GM12878 (cell line): ENCODE measurements around the gene MAML3.

ENCODE experiments used
- ASH2L ChIP-seq: fragments of 300-600, 200-600 bp; sonication (generic); IDR thresholded peaks from 2 replicates; pipeline ENCODE4 v1.6.1; 2017; ENCODE audit warnings: low read depth, mild to moderate bottlenecking, borderline replicate concordance
- ATF7 ChIP-seq: fragments of 450-650 bp; IDR thresholded peaks from 2 replicates; pipeline ENCODE4 v1.6.1; 2016; ENCODE audit warnings: low read depth, mild to moderate bottlenecking
- CTCF ChIP-seq, 3 experiments: IDR thresholded peaks in 2 of 3; conservative IDR thresholded peaks in 1 of 3; 2 replicates each; pipeline ENCODE4 v1.5.1; 2011; ENCODE audit warnings: low read depth in 3 of 3, low read length in 3 of 3, mild to moderate bottlenecking in 3 of 3, control low read depth in 2 of 3, moderate library complexity in 2 of 3, inconsistent platforms in 1 of 3, mixed read lengths in 1 of 3; ENCODE audit not compliant: control insufficient read depth in 2 of 3, insufficient read depth in 1 of 3; ENCODE audit errors: extremely low read depth in 1 of 3
- GABPA ChIP-seq: IDR thresholded peaks from 2 replicates; pipeline ENCODE4 v1.6.1; 2014; ENCODE audit warnings: antibody characterized with exemption, low read depth, mild to moderate bottlenecking, inconsistent platforms
- HCFC1 ChIP-seq: fragments of 150-350 bp; IDR thresholded peaks from 2 replicates; pipeline ENCODE4 v1.6.1; 2014; ENCODE audit warnings: low read length
- KDM1A ChIP-seq: fragments of 200-600 bp; sonication (generic); IDR thresholded peaks from 2 replicates; pipeline ENCODE4 v1.6.1; 2016; ENCODE audit warnings: borderline replicate concordance
- NBN ChIP-seq: fragments of 450-650 bp; IDR thresholded peaks from 2 replicates; pipeline ENCODE4 v1.6.1; 2016
- SREBF2 ChIP-seq: IDR thresholded peaks from 2 replicates; pipeline ENCODE4 v1.6.1; 2012; ENCODE audit warnings: mild to moderate bottlenecking, low read length

GRCh38 chr4:140092094-140092851, 61.7 kb downstream of the MAML3 start:
- no peak for TF ChIP-seq KDM1A
- no peak for TF ChIP-seq ATF7
- no peak for TF ChIP-seq CTCF (IDR thresholded peaks at IDR 0.05 in 2 of 3, conservative IDR thresholded peaks at IDR 0.05 in 1 of 3; ENCODE audit: control insufficient read depth in 2 of 3, extremely low read depth in 1 of 3, insufficient read depth in 1 of 3, low read depth in 3 of 3, low read length in 3 of 3)
- TF ChIP-seq ASH2L = no peak
- no peak for TF ChIP-seq NBN
- TF ChIP-seq GABPA = no peak
- TF ChIP-seq HCFC1 = no peak
- TF ChIP-seq SREBF2 = no peak
